Psoas muscle (tissue), 8 donors: ENCODE results near the gene ENKD1. TPM values are rescaled to one million over a fixed set of nuclear protein-coding genes. Genes with fewer than 3 reads are reported as not detected.

Source experiments
- ATAC-seq, 4 donors: fragments of 200-7000 bp; cut with Tn5 transposase; one replicate each; pipeline ENCODE4 v1.9.1; 2020; ENCODE audit warnings: moderate library complexity in 3 of 4, mild to moderate bottlenecking in 2 of 4
- DNase-seq, 2 donors: peaks; one replicate each; pipeline ENCODE4 v3.0.0-alpha.2; 2020
- H3K27ac ChIP-seq: fragments of 200-600 bp; one replicate; pipeline ENCODE4 v1.8.0; 2022
- H3K27me3 ChIP-seq, 3 donors: fragments of 200-600 bp in 1 of 3; one replicate each; pipeline versions ENCODE4 v1.6.1 to v1.8.0; 2013 to 2022; ENCODE audit warnings: low read length in 2 of 3, mild to moderate bottlenecking in 2 of 3, moderate library complexity in 1 of 3; ENCODE audit not compliant: insufficient read depth in 3 of 3
- H3K36me3 ChIP-seq, 2 donors: fragments of 200-600 bp in 1 of 2; one replicate each; pipeline versions ENCODE4 v1.6.1 to v1.8.0; 2013 to 2022; ENCODE audit warnings: low read depth in 1 of 2, mild to moderate bottlenecking in 1 of 2, moderate library complexity in 1 of 2; ENCODE audit not compliant: insufficient read depth in 1 of 2
- H3K4me1 ChIP-seq: fragments of 200-600 bp; one replicate; pipeline ENCODE4 v1.8.0; 2022
- H3K4me3 ChIP-seq: fragments of 200-600 bp; one replicate; pipeline ENCODE4 v1.8.0; 2022; ENCODE audit warnings: mild to moderate bottlenecking
- H3K9me3 ChIP-seq: fragments of 200-600 bp; one replicate; pipeline ENCODE4 v1.8.0; 2022
- CTCF ChIP-seq: fragments of 200-600 bp; IDR thresholded peaks from one replicate; pipeline ENCODE4 v1.8.0; 2022; ENCODE audit warnings: antibody characterized with exemption
- WGBS, 3 donors: extraction: QIAGEN DNeasy Blood & Tissue Kit; methylation state at CpG; one replicate each; pipeline versions ENCODE4 v1.1.6 to v1.1.7; 2013; 5-methylcytosine and 5-hydroxymethylcytosine counted together
- intact Hi-C, 2 donors: fragments of 100-400 bp; cut with DNase I; formaldehyde crosslinking; loops; one replicate each; pipeline versions ENCODE4 v1.11.0 to v1.14.2; 2022
- polyA plus RNA-seq, 3 donors: library from polyadenylated mRNA; stranded (reverse); fragments of 200-250 nt; gene quantifications; one replicate each; pipeline ENCODE4 v1.2.3, GENCODE V29; 2013
- total RNA-seq, 4 donors: library from RNA; stranded (reverse); fragmentation: NEBNext Ultra II Directional in 2 of 4; extraction: Animal tissue kit (Norgen Biotek cat#: 25700) in 2 of 4; gene quantifications; one replicate each; pipeline versions ENCODE4 v1.2.1 to v1.2.4, GENCODE V29; 2021 to 2023
- donor health status: healthy with polysubstance abuse.
- donor health status: DM: no; HTN: no; CAD: no; lungs with moderate emphysema.
- donor health status: Bipolar disorder and iron deficiency.
- donor health status: healthy.
- donor health status: DM: yes; HTN: yes; CAD: no.
- donor health status: DM: no; HTN: no; CAD: no.
- donor health status: DM: no; HTN: no; CAD: no.
- donor health status: DM: yes; HTN: yes; CAD: no.

ENKD1 gene
- total and polyA plus RNA-seq, 7 donors = 6.5 to 20.7 (median 7.6) TPM

- no peak for ATAC-seq
- peaks cover 11 to 95% of the 10 kb centered on the region in 2 donors for H3K36me3 ChIP-seq
- TF ChIP-seq CTCF = no peak
Measured at GRCh38 chr16:67632415-67633172, 34.0 kb downstream of the ENKD1 start.

GRCh38 chr16:67628216-67628615, 38.3 kb downstream of the ENKD1 start:
- intact Hi-C loops = no loop called here
- Histone ChIP-seq H3K9me3 (no peaks in the 10 kb centered on the region), H3K4me1 (no peaks in the 10 kb centered on the region), H3K27me3 (no peaks in the 10 kb centered on the region), H3K4me3 (no peak overlapping the region), H3K36me3 (peaks cover 11 to 96% of the 10 kb centered on the region in 2 donors), H3K27ac (no peak overlapping the region)
- DNase-seq (no peak), ATAC-seq (no peak)
- 95 to 96% (median 95%) methylated on average over 14 of the region's 14 CpGs for WGBS, 3 donors
- no peak for TF ChIP-seq CTCF

More at GRCh38 chr16:67632415-67633172, 34.0 kb downstream of the ENKD1 start:
- no peak overlapping the region for H3K4me3 ChIP-seq
- no peaks in the 10 kb centered on the region for H3K27me3 ChIP-seq
- intact Hi-C loops = no loop called here
- H3K27ac ChIP-seq = no peak overlapping the region
- WGBS, 3 donors = 59 to 63% (median 61%) methylated on average over 7 of the region's 7 CpGs
- no peak for DNase-seq
- no peaks in the 10 kb centered on the region for H3K9me3 ChIP-seq
- no peaks in the 10 kb centered on the region for H3K4me1 ChIP-seq

GRCh38 chr16:67613808-67614207, 52.7 kb downstream of the ENKD1 start:
- H3K9me3 ChIP-seq = no peaks in the 10 kb centered on the region
- ATAC-seq (no peak), DNase-seq (no peak)
- H3K4me3 ChIP-seq = no peak overlapping the region
- 87 to 92% (median 91%) methylated on average over 10 of the region's 10 CpGs for WGBS, 3 donors
- TF ChIP-seq CTCF = no peak
- H3K27ac ChIP-seq = no peak overlapping the region
- intact Hi-C loops = no loop called here
- H3K4me1 ChIP-seq = no peaks in the 10 kb centered on the region
- H3K36me3 ChIP-seq = peaks cover 8 to 82% of the 10 kb centered on the region in 2 donors
- H3K27me3 ChIP-seq = no peaks in the 10 kb centered on the region

Other genes with a start within 250 kb of the ENKD1 start
- under 1 TPM; 0.16 to 0.71 (median 0.39) TPM for gene HSD11B2, start 235.6 kb downstream of the ENKD1 start, total RNA-seq
- under 1 TPM; 0.11 to 0.35 (median 0.17) TPM for gene HSD11B2, start 235.6 kb downstream of the ENKD1 start, polyA plus RNA-seq
- gene ATP6V0D1, start 185.6 kb downstream of the ENKD1 start, total RNA-seq = 100 to 1,000 TPM in 1 of 4 donors, 10 to 100 TPM in 3; 81.2 to 104 (median 87.3) TPM
- 10 to 100 TPM; 60.2 to 92.4 (median 62.8) TPM for gene ATP6V0D1, start 185.6 kb downstream of the ENKD1 start, polyA plus RNA-seq
- gene AGRP, start 183.2 kb downstream of the ENKD1 start, total RNA-seq = not detected
- not detected for gene AGRP, start 183.2 kb downstream of the ENKD1 start, polyA plus RNA-seq
- 10 to 100 TPM; 34.1 to 58.1 (median 49.5) TPM for gene RIPOR1, start 137.9 kb downstream of the ENKD1 start, total RNA-seq
- 10 to 100 TPM; 16.5 to 27.4 (median 20.6) TPM for gene RIPOR1, start 137.9 kb downstream of the ENKD1 start, polyA plus RNA-seq
- gene CTCF, start 104.2 kb downstream of the ENKD1 start, total RNA-seq = 10 to 100 TPM; 22.1 to 26.5 (median 26.0) TPM
- 10 to 100 TPM; 17.7 to 44.7 (median 18.9) TPM for gene CTCF, start 104.2 kb downstream of the ENKD1 start, polyA plus RNA-seq
- 1 to 10 TPM in 1 of 4 donors, under 1 TPM in 2, not detected in 1; 0.59 to 1.1 (median 0.63) TPM for gene CARMIL2, start 21.6 kb downstream of the ENKD1 start, total RNA-seq
- under 1 TPM; 0.17 to 0.46 (median 0.30) TPM for gene CARMIL2, start 21.6 kb downstream of the ENKD1 start, polyA plus RNA-seq
- gene ACD, start 6.5 kb downstream of the ENKD1 start, total RNA-seq = 10 to 100 TPM in 1 of 4 donors, 1 to 10 TPM in 3; 4.9 to 10.2 (median 7.4) TPM
- 10 to 100 TPM in 2 of 3 donors, 1 to 10 TPM in 1; 8.9 to 16.7 (median 12.6) TPM for gene ACD, start 6.5 kb downstream of the ENKD1 start, polyA plus RNA-seq
- gene PARD6A, start 5.8 kb downstream of the ENKD1 start, total RNA-seq = 1 to 10 TPM; 4.9 to 6.8 (median 5.9) TPM
- gene PARD6A, start 5.8 kb downstream of the ENKD1 start, polyA plus RNA-seq = 10 to 100 TPM in 1 of 3 donors, 1 to 10 TPM in 2; 8.0 to 11.0 (median 9.9) TPM
- 1 to 10 TPM; 5.1 to 7.3 (median 5.9) TPM for gene C16orf86, start 64 bp upstream of the ENKD1 start, total RNA-seq
- 1 to 10 TPM; 2.6 to 6.5 (median 4.5) TPM for gene C16orf86, start 64 bp upstream of the ENKD1 start, polyA plus RNA-seq
- 10 to 100 TPM in 1 of 4 donors, 1 to 10 TPM in 3; 8.0 to 11.3 (median 9.0) TPM for gene GFOD2, start 52.6 kb upstream of the ENKD1 start, total RNA-seq
- gene GFOD2, start 52.6 kb upstream of the ENKD1 start, polyA plus RNA-seq = 10 to 100 TPM; 12.2 to 17.3 (median 17.0) TPM
- gene RANBP10, start 139.8 kb upstream of the ENKD1 start, total RNA-seq = 10 to 100 TPM; 17.6 to 27.9 (median 25.2) TPM
- gene RANBP10, start 139.8 kb upstream of the ENKD1 start, polyA plus RNA-seq = 10 to 100 TPM in 2 of 3 donors, 1 to 10 TPM in 1; 9.1 to 16.3 (median 11.1) TPM
- gene TSNAXIP1, start 140.1 kb upstream of the ENKD1 start, total RNA-seq = under 1 TPM; 0.29 to 0.88 (median 0.60) TPM
- 1 to 10 TPM in 1 of 3 donors, under 1 TPM in 2; 0.27 to 1.4 (median 0.65) TPM for gene TSNAXIP1, start 140.1 kb upstream of the ENKD1 start, polyA plus RNA-seq
- gene THAP11, start 175.6 kb upstream of the ENKD1 start, total RNA-seq = 10 to 100 TPM; 30.2 to 37.8 (median 35.0) TPM
- gene THAP11, start 175.6 kb upstream of the ENKD1 start, polyA plus RNA-seq = 10 to 100 TPM; 31.9 to 78.6 (median 35.0) TPM
- gene NUTF2, start 180.2 kb upstream of the ENKD1 start, total RNA-seq = 100 to 1,000 TPM in 2 of 4 donors, 10 to 100 TPM in 2; 77.4 to 104 (median 96.8) TPM
- 100 to 1,000 TPM; 129 to 170 (median 134) TPM for gene NUTF2, start 180.2 kb upstream of the ENKD1 start, polyA plus RNA-seq
- 10 to 100 TPM; 17.2 to 26.4 (median 19.2) TPM for gene CENPT, start 180.9 kb upstream of the ENKD1 start, total RNA-seq
- gene CENPT, start 180.9 kb upstream of the ENKD1 start, polyA plus RNA-seq = 10 to 100 TPM; 13.8 to 19.9 (median 19.9) TPM
- gene EDC4, start 206.3 kb upstream of the ENKD1 start, total RNA-seq = 10 to 100 TPM; 33.8 to 52.1 (median 42.1) TPM
- 10 to 100 TPM; 21.1 to 32.2 (median 23.8) TPM for gene EDC4, start 206.3 kb upstream of the ENKD1 start, polyA plus RNA-seq
- 1 to 10 TPM in 1 of 4 donors, under 1 TPM in 1, not detected in 2; 0.77 to 1.1 TPM for gene NRN1L, start 218.1 kb upstream of the ENKD1 start, total RNA-seq
- gene NRN1L, start 218.1 kb upstream of the ENKD1 start, polyA plus RNA-seq = under 1 TPM; 0.23 to 0.38 (median 0.37) TPM
- 10 to 100 TPM; 11.3 to 18.8 (median 16.4) TPM for gene PSKH1, start 226.5 kb upstream of the ENKD1 start, total RNA-seq
- 10 to 100 TPM in 2 of 3 donors, 1 to 10 TPM in 1; 9.6 to 16.9 (median 11.0) TPM for gene PSKH1, start 226.5 kb upstream of the ENKD1 start, polyA plus RNA-seq